GM18951 (cell line): ENCODE data around the gene UFSP2.

Source experiments
- POLR2A ChIP-seq: IDR thresholded peaks from 4 replicates; pipeline ENCODE4 v1.6.1; 2011; ENCODE audit warnings: mild to moderate bottlenecking; ENCODE audit not compliant: insufficient read length, insufficient read depth; ENCODE audit errors: extremely low read depth
- in situ Hi-C: fragments of 300-500 bp; cut with MboI; formaldehyde crosslinking; loops from one replicate; pipeline ENCODE4 v1.12.0; 2022; ENCODE audit warnings: low sequenced_read_pairs, mixed read lengths, inconsistent platforms; ENCODE audit not compliant: unreplicated experiment

The UFSP2 gene

DNA sequence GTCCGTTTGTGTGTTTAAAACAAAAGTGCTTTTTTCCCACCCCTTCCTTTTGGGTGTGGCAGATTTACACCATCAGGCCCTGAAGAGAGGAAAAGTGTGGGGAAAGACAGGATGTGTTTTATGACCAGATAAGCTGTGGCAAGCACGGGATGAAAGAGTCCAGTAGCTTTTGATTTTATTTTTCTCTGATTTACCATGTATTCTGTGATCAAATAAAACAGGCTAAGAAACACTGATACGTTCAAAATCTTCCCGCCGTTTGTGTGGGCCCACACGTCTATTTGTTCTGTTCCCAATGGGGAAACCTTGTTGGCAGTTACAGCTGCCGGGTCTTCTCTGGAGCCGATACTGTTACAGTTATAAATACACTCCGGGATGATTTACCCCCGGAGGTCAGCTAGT lies 40.8 kb downstream of the UFSP2 start:
- no peak for TF ChIP-seq POLR2A
- in situ Hi-C loops = no loop called here

DNA sequence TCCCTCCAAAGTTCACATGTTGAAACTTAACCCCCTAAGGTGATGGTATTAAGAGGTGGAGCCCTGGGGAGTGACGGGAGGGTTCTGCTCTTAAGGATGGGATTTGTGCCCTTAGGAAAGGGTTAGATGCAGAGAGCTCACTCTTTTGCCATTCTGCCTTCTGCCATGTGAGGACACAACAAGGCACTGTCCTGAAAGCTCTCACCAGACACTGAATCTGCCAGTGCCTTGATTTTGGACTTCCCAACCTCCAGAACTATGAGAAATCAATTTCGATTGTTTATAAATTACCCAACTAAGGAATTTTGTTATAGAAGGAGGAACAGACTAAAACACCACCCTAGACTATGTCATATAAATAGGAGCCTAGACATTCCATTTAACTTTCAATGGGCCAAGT lies 41.7 kb downstream of the UFSP2 start:
- in situ Hi-C loops = no loop called here
- TF ChIP-seq POLR2A = no peak

DNA sequence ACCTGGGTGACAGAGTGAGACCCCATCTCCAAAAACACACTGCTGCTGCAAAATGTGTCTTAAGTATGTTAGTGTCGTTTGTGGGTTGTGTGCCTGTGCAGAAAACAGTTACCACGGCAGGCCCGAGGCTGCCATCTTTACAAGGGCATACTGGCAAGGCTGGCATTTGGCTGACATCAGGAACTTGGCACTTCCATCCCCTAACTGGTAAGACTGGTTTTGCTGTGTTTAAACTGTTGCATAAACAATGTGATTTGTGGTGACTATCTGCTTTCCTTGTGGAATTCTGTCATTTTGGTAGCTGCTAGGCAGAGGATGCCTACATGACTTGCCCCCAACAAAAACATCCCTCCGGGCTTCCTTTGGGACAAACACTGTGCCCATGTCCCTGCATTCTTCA lies 42.3 kb downstream of the UFSP2 start:
- TF ChIP-seq POLR2A = no peak
- in situ Hi-C loops = no loop called here

DNA sequence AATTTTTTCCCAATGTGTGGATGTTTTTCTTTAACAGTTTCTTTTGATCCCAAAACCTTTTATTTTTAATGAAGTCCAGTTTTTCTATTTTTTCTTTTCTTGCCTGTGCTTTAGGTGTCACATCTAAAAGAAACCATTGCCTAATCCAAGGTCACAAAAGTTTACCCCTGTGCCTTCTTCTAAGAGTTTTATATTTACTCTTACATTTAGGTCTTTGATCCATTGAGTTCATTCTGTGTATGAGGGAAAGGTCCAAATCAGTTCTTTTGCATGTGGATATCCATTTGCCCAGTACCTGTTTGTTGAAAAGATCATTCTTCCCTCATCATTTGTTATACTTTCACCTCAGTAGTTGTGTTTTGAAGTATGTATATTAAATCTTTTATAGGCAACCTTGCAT lies 43.0 kb downstream of the UFSP2 start:
- in situ Hi-C loops = no loop called here

DNA sequence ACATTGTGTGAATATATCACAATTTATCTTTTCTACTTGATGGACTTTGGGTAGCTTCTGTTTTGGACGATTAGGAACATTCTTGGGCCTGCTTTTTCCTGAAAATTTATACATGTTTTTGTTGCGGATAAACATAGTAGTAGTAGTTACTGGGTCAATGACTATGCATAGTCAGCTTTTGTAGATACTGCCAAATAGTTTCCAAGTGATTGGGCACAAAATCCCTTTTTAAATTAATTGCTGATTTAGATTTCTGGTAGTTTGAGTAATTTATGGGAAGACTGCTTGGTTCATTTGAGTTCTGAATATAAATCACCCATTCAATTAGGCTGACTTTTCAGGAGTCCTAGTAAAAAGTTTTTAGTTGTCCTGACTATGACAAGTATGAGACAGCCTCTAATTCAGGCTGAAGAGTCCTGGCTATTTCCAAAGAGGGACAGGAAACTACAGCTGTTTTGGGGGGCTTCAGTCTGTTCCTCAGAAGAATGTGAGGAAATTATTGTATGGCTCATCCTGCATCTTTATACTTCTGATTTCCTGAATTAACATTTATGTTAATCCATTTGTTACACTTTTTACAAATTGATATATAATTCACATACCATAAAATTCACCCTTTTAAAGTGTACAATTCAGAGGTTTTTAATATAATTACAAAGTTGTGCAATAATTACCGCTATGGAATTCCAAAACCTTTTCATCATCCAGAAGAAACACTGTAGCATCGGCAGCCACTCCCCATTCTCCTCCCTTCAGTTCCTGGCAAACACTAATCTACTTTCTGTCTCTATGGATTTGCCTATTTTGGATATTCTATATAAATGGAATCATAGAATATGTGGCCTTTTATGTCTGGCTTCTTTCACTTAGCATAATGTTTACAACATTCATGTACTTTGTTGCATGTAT lies 44.2 kb downstream of the UFSP2 start:
- no peak for TF ChIP-seq POLR2A
- in situ Hi-C loops = no loop called here

More for the DNA sequence above, 43.0 kb downstream of the UFSP2 start:
- no peak for TF ChIP-seq POLR2A

DNA sequence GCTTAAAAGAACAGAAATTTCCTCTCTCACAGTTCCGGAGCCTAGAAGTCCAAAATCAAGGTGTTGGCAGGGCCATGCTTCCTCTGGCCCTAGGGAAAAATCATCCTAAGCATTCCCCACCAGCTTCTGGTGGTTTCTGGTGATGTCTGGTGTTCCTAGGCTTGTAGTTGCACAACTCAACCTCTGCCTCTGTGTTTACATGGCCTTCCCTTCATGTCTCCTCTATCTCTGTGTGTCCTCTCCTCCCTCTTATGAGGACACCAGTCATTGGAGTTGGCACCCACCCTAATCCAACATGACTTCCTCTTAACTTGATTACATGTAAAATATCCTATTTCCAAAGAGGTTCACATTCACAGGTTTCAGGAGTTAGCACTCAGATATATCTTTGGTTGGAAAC lies 45.4 kb downstream of the UFSP2 start:
- TF ChIP-seq POLR2A = no peak
- in situ Hi-C loops = no loop called here

DNA sequence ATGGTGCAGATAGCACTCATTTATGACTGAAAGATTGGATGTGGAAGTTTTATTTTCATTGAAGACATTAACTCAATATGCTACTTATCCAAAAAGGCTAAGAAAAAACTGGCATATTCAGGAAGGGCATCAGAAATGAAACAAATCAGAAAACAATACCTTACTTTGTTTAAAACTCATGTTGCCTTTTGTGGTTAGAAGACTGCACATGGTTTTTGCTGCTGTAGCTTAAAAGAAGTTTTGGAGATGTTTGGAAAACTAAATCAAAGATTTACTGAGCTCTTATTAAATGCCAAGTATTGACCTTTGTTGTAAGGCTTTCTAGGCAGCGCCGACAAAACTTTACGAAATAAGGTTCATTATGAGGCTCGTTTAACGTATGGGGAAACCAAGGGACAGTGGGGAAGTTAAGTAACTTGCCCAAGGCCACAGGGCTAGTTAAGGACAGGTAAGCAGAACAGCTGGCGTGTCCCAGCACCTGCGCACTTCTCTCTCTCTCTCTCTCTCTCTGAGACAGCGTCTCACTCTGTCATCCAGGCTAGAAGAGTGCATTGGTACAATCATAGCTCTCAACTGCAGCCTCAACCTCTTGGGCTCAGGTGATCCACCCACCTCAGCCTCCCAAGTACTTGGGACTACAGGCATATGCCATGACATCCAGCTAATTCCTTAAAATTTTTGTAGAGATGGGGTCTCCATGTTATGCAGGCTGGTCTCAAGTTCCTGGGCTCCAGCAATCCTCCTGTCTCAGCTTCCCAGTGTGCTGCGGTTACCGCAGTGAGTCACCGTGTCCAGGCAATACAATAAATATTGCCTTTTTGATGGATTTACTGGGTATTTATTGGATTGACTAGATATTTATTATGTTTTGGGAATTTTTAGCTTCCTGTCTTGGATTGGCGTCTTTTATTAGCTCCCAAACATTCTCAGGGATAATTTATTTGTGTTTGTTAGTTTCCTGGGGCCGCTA lies 46.2 kb downstream of the UFSP2 start:
- no peak for TF ChIP-seq POLR2A
- in situ Hi-C loops = no loop called here

DNA sequence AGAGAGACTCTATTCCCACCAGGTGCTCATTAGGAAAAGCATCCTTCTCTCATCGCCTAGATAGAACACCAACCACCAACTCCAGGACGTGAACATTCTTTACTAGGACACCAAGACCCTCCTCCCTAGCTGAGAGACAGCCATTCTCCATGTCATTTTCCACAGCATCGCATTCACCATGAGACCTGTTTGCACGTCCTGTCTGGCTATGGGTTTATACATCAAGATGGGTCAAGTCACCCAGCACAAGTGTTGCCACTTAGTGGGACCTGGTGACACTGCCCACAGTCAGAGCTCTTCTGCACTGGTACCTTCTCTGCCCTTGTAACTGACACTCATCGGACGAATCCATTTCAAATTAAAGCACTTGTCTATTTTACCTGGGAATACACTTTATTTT lies 47.5 kb downstream of the UFSP2 start:
- TF ChIP-seq POLR2A = no peak
- in situ Hi-C loops = no loop called here

DNA sequence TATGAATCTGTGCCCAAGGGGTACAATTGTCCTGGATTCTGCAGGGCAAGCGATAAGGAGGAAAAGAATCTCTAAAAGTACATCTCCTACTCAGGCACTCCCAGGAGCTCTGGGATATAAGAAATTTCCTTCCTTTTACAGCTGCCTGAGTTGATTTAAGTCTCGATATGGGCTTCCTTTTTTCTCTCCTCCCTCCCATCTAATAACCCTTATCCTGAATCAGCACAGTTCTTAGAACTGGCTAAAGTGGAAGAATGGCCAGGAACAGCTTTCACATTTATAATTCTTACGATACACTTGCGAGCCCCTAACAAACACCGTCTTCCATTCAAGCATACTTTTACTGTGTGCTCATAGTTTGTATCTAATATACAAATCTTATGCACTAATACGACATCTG lies 51.2 kb downstream of the UFSP2 start:
- in situ Hi-C loops = no loop called here
- no peak for TF ChIP-seq POLR2A

DNA sequence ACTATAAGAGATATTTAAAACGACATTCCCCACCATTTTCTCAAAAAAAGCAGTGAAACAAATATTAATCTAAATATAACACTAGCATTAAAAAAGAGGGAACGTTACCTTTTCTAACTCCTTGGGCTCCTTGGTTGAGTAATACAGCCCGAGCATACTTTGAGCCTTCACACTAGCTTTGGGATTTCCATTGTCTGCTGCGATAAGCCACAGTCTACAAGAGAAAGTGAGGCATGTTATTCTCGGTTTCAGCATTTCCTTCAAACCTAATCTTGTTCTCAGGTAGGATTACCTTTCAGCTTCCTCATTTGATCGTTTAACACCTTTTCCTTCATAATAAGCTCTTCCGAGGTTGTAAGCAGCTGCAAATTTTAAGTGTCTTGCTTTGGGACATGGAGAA lies 51.7 kb downstream of the UFSP2 start:
- in situ Hi-C loops = no loop called here
- TF ChIP-seq POLR2A = no peak

DNA sequence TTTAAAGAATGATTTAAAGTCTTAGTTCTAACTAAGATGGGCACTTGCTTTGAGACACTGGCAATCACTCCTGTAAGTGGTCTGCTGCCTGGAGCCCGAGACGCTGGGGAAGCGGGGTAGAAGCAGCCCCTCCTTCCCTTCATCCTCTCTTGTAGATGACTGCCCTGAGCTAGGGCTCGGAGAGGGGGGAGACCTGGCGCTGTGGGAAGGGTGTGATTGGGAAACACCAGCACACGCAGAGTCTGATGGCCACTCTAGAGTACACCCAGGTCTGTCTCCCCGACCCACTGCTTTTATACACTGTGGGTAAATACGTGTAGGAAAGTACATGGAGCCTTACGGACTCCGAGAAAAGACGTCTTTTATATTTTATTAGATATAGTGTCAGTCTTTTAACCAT lies 54.1 kb downstream of the UFSP2 start:
- in situ Hi-C loops = no loop called here
- no peak for TF ChIP-seq POLR2A

DNA sequence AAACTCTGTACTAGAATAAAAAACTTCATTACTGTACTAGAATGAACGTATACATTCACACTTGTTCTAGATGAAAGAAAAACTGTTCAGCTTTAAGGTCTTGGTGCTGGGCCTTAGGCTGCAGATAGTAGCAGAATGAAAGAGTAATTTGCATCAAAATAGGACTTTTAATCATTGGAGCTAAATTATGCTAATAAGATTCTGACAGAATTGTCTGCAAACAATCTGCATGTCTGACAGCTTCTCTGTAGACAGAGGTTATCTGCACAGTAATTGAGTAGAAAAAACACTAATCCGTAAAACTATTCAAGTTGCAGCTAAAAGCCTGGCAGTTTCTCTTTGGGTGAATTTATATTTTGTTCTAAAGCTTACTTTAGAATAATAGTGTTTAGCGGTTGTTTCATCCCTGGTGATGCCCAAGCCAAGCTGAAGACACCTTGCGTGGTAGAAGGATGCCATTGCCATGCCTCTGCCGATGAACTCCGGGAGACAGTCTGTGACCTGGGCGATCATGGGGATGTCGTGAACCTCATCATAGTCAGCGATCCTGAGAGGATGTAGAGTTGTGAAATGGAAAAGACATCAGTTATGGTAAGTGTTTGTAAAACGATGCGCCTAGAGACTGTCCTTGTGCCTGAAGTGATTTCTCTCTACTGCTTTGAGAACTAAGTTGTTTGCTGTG lies 55.4 kb downstream of the UFSP2 start:
- no peak for TF ChIP-seq POLR2A
- in situ Hi-C loops = no loop called here

DNA sequence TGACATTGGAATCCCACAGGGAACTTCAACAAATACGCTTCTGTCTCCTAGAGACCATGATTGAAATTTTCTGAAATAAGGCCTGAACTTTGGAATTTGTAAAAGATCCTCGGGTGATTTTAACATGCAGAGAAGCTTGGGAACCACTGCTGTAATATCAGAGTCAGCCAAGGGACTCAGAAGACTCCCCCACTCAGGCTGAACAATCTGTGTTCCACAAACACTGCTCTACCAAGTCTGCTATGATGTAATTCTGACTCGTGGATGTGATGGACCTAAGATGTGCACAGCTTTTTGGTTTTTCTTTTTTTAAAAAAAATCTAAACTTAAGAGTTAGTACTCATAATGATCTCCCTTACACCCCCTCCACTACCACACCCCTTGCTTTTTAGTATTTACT lies 56.0 kb downstream of the UFSP2 start:
- TF ChIP-seq POLR2A = no peak
- in situ Hi-C loops = no loop called here
